Measurements from ENCODE around the gene C20orf173. TPM values are rescaled to one million over a fixed set of nuclear protein-coding genes. Genes with fewer than 3 reads are reported as not detected.
"Not testable (repeated sequence)": the region's sequence is repeated elsewhere in the genome, so short reads cannot be mapped to it uniquely, and the experiment has no call there.

C20orf173 gene
- total RNA-seq, 2 donors from 2014 or later, result not detected

DNA sequence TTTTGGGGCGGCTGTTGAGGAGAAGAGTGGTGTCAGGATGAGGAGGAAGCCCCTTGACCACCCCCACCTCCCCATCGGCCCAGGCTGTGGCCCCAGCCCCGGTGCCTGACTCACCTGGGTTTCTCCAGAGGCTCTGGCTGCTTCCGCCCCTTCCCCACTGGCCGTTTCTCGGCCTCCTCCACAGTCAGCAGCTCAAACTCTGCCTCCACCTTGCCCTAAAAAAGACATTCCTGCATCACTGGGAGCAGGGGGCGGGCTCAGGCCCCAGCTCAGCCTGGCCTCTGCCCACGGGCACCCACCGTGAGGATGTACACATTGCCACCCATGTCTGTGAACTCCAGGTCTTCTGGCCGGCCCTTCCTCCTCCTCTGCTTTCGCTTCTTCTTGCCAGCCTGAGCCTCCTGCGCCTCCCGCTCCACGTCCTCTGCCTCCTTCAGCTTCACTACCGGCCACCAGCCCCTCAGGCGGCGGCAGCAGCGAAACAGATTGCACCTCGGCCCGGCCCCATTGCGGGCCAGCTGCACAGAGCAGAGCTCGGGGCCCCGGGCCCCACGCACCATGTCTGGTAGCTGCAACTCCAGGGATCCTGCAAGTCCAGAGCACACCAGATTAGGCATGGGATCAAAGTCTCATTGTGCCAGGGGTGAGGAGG lies 29.7 kb upstream of the C20orf173 start:
- H3K27me3 ChIP-seq, result no peaks in the 10 kb centered on the region
- TF ChIP-seq, protein P1, sequence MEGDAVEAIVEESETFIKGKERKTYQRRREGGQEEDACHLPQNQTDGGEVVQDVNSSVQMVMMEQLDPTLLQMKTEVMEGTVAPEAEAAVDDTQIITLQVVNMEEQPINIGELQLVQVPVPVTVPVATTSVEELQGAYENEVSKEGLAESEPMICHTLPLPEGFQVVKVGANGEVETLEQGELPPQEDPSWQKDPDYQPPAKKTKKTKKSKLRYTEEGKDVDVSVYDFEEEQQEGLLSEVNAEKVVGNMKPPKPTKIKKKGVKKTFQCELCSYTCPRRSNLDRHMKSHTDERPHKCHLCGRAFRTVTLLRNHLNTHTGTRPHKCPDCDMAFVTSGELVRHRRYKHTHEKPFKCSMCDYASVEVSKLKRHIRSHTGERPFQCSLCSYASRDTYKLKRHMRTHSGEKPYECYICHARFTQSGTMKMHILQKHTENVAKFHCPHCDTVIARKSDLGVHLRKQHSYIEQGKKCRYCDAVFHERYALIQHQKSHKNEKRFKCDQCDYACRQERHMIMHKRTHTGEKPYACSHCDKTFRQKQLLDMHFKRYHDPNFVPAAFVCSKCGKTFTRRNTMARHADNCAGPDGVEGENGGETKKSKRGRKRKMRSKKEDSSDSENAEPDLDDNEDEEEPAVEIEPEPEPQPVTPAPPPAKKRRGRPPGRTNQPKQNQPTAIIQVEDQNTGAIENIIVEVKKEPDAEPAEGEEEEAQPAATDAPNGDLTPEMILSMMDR (IDR thresholded peaks at IDR 0.05), result no peak
- TF ChIP-seq POLR2A (IDR thresholded peaks at IDR 0.05), result no peak
- peaks cover 0 to 18% of the 10 kb centered on the region in 2 donors for H3K36me3 ChIP-seq (replicated peaks in 1 of 2; ENCODE audit: insufficient read depth in 1 of 2, low read depth in 2 of 2)

DNA sequence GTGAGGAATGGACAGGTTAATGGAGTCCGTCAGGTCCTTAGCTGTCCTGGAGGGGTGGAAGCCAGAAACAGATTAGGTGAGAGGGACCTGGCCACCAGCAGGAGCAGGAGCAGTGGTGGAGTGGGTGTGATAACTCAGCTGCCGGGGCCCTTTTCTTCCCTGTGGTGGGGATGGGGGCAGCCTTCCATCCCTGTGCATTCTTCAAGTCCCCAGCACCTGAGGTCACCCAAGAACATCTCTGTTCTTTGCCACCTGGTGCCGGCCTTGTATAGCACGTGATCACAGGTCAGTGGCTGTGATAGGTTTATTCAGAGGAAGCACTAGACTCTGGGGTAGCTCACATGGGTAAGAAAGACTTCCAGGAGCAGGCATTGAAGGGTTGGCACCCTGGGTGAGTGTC lies 29.0 kb upstream of the C20orf173 start:
- Histone ChIP-seq H3K27ac (no peak overlapping the region), H3K27me3 (no peaks in the 10 kb centered on the region), H3K36me3 (replicated peaks in 1 of 2; ENCODE audit: insufficient read depth in 1 of 2, low read depth in 2 of 2) (peaks cover 0 to 19% of the 10 kb centered on the region in 2 donors), H3K4me1 (no peaks in the 10 kb centered on the region), H3K4me3 (no peak overlapping the region), H3K9me3 (no peaks in the 10 kb centered on the region)
- DNase-seq (no peak), ATAC-seq (no peak)
- WGBS, 2 donors, result 84 to 95% methylated on average over 4 of the region's 4 CpGs
- TF ChIP-seq POLR2A (IDR thresholded peaks at IDR 0.05), result no peak
- TF ChIP-seq, protein P1 (IDR thresholded peaks at IDR 0.05), result no peak
- intact Hi-C loops (cut with DNase I), result no loop called here

More for the DNA sequence above, 29.7 kb upstream of the C20orf173 start:
- DNase-seq (no peak), ATAC-seq (no peak)
- H3K4me3 ChIP-seq, result no peak overlapping the region
- no peak overlapping the region for H3K27ac ChIP-seq
- no peaks in the 10 kb centered on the region for H3K9me3 ChIP-seq
- no peaks in the 10 kb centered on the region for H3K4me1 ChIP-seq
- WGBS, 2 donors, result 90 to 91% methylated on average over 22 to 23 of the region's 24 CpGs
- intact Hi-C loops (cut with DNase I), result no loop called here

DNA sequence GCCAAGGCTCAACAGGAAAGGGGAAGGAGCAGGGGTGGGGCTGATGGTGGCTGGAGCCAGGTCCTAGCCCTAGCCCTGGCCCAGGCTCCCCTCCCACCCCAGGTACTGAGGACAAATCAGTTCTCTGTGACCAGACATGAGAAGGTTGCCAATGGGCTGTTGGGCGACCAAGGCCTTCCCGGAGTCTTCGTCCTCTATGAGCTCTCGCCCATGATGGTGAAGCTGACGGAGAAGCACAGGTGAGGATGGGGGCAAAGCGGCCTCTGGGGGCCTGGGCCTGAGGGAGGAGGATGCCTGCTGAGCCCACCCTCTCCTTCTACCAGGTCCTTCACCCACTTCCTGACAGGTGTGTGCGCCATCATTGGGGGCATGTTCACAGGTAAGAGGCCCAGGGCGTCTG lies 27.4 kb upstream of the C20orf173 start:
- Histone ChIP-seq H3K9me3 (no peaks in the 10 kb centered on the region), H3K4me1 (no peaks in the 10 kb centered on the region), H3K36me3 (replicated peaks in 1 of 2; ENCODE audit: insufficient read depth in 1 of 2, low read depth in 2 of 2) (peaks cover 0 to 22% of the 10 kb centered on the region in 2 donors), H3K27me3 (no peaks in the 10 kb centered on the region), H3K4me3 (no peak overlapping the region), H3K27ac (no peak overlapping the region)
- intact Hi-C loops (cut with DNase I), result no loop called here
- DNase-seq, result no peak
- no peak for ATAC-seq
- WGBS, 2 donors, result 88 to 100% methylated on average over 4 to 7 of the region's 8 CpGs
- TF ChIP-seq, protein P1 (IDR thresholded peaks at IDR 0.05), result no peak
- no peak for TF ChIP-seq POLR2A (IDR thresholded peaks at IDR 0.05)

DNA sequence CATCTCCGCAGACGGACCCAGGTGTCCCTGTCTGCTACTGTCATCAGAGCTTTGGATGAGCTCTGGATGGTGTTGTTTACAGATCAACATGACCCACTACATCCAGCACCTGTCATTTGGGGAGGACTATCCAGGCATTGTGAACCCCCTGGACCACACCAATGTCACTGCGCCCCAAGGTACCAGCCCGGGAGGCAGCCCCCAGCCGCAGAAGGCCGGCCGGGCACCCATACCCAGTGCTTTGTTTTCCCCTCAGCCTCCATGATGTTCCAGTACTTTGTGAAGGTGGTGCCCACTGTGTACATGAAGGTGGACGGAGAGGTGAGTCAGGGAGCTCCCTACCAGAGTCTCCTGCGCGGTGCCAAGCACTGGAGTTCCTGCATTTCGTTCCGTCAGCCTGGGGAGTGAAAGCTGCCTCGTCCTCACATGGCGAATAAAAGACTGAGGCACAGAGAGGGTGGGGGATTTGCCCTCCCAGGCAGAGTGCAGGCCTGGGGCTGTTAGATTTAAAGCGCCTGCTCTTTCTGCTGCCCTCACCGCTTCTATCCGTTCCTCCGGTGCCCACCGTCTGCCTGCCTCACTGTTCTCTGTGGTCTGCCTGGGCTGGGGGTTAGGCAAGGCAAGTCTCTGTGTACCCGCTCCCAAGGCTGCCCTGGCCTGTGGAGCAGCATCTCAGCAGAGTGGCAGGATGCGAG lies 26.6 kb upstream of the C20orf173 start:
- WGBS, 2 donors, result 92 to 97% methylated on average over 6 to 21 of the region's 21 CpGs
- intact Hi-C loops (cut with DNase I), result no loop called here
- DNase-seq, result no peak
- Histone ChIP-seq H3K27me3 (no peaks in the 10 kb centered on the region), H3K9me3 (no peaks in the 10 kb centered on the region), H3K4me3 (no peak overlapping the region), H3K36me3 (replicated peaks in 1 of 2; ENCODE audit: insufficient read depth in 1 of 2, low read depth in 2 of 2) (peaks cover 0 to 22% of the 10 kb centered on the region in 2 donors), H3K4me1 (no peaks in the 10 kb centered on the region), H3K27ac (no peak overlapping the region)
- TF ChIP-seq POLR2A (IDR thresholded peaks at IDR 0.05), result no peak
- TF ChIP-seq, protein P1 (IDR thresholded peaks at IDR 0.05), result no peak
- no peak for ATAC-seq

DNA sequence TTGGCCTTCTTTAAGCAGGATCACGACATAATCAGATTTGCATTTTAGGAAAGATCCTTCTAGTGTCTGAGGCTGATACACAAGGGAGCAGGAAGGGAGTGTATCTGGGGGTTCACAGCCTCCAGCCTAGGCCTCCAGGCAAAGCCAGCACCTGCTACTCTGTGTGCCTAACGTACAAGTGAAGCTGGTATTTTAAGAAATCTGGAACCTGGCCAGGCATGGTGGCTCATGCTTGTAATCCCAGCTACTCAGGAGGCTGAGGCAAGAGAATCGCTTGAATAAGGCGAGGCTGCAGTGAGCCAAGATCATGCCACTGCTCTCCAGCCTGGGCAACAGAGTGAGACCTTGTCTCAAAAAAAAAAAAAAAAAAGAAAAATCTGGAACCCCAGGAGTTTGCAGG lies 26.0 kb upstream of the C20orf173 start:
- ATAC-seq; H3K4me1 ChIP-seq; intact Hi-C loops (cut with DNase I); DNase-seq; H3K27ac ChIP-seq; H3K4me3 ChIP-seq; H3K27me3 ChIP-seq; H3K9me3 ChIP-seq: not testable (repeated sequence)
- WGBS, 2 donors, result 80 to 93% methylated on average over 4 of the region's 4 CpGs
- H3K36me3 ChIP-seq (replicated peaks in 1 of 2; ENCODE audit: insufficient read depth in 1 of 2, low read depth in 2 of 2), result peaks cover 0 to 24% of the 10 kb centered on the region in 2 donors
